Fibroblast of pulmonary artery (primary cell): ENCODE data around the gene CPPED1.
A peak's percentile ranks its signal among the peaks of the same experiment; 100 is the strongest.
"Not testable (repeated sequence)": the region's sequence is repeated elsewhere in the genome, so short reads cannot be mapped to it uniquely, and the experiment has no call there.

Source experiments
- DNase-seq: peaks from one replicate; pipeline ENCODE4 v3.0.0-alpha.2; 2010; ENCODE audit warnings: low read depth
- H3K4me3 ChIP-seq: replicated peaks from 2 replicates; pipeline ENCODE4 v1.5.1; 2011; ENCODE audit warnings: low read depth, mild to moderate bottlenecking, control low read depth, low read length, moderate library complexity
- TF ChIP-seq, protein P1 (sequence below): IDR thresholded peaks from 2 replicates; pipeline ENCODE4 v1.5.1; 2011; ENCODE audit warnings: mild to moderate bottlenecking, control low read depth, low read length, inconsistent platforms; ENCODE audit errors: missing control alignments

CPPED1 gene

DNA sequence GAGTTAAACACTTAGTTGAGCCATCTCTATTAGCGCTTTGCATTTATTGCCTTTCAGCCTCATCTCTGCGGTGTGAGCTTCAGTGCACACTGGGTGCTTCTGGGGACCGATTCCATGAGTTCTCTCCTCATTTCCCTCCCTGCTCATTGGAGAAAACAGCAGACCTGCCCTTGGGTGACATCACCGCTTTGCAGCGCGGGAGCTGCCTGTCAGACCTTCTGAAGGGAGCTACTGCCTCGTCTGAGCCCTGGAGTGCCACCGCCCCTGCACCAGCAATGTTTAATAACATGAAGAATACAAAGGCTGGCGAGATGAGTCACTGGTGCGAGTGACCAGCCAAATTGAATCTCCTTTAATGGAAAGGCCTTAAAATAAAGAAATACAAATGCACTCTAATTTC, 30.2 kb upstream of the CPPED1 start:
- TF ChIP-seq, protein P1, sequence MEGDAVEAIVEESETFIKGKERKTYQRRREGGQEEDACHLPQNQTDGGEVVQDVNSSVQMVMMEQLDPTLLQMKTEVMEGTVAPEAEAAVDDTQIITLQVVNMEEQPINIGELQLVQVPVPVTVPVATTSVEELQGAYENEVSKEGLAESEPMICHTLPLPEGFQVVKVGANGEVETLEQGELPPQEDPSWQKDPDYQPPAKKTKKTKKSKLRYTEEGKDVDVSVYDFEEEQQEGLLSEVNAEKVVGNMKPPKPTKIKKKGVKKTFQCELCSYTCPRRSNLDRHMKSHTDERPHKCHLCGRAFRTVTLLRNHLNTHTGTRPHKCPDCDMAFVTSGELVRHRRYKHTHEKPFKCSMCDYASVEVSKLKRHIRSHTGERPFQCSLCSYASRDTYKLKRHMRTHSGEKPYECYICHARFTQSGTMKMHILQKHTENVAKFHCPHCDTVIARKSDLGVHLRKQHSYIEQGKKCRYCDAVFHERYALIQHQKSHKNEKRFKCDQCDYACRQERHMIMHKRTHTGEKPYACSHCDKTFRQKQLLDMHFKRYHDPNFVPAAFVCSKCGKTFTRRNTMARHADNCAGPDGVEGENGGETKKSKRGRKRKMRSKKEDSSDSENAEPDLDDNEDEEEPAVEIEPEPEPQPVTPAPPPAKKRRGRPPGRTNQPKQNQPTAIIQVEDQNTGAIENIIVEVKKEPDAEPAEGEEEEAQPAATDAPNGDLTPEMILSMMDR: no peak
- H3K4me3 ChIP-seq: no peak overlapping the region
- no peak for DNase-seq

DNA sequence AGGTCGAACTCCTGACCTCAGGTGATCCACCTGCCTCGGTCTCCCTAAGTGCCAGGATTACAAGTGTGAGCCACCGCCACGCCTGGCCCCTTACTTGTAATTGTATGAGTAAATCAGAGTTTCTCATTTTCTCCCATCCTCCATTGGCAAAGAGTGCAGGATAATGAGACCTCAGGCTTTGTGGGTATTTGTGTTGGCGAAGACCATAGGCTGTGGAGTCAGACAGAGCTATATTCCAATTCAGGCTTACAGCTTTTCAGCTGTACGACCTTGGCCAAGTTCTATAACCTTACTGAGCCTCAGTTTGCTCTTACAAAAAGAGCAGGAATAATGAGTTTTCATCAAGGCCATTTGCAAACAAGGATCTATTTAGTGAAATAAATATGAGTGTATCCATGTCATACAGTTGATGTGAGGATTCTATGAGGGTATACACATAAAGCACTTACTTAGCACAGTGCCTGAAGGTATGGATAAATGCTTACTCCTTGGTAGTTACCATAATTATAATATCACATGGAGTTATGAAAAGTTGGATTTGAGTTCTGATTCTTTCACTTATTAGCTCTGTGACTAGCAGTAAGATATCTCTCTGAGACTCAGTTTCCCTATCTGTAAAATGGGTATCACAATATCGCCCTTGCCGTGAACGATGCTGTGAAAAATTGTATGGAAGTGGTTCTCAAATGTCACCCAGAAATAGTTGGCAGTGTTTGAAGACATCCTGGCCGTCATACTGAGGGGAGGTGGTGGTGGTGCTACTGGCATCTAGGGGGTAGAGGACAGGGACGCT, 25.6 kb upstream of the CPPED1 start:
- no peak for DNase-seq
- TF ChIP-seq, protein P1: no peak
- H3K4me3 ChIP-seq: no peak overlapping the region

DNA sequence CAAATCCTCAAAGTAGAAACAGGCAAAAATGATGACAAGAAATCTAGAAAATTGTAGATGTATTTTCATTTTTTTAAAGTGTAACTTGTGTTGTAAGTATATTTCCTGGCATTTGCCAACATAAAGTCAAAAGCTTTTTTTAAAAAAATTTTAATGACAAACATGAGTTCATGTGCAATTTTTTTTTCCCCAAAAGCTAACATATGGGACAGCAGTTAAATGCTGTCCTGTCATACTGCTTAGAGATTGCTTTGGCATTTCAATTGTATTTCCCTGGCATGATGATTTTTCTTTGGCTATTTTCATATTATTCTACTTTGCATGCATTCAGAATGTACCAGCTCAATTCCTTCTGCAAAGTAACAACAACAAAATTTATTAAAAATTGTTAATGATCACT, 24.5 kb upstream of the CPPED1 start:
- DNase-seq: no peak
- no peak overlapping the region for H3K4me3 ChIP-seq
- TF ChIP-seq, protein P1: no peak

DNA sequence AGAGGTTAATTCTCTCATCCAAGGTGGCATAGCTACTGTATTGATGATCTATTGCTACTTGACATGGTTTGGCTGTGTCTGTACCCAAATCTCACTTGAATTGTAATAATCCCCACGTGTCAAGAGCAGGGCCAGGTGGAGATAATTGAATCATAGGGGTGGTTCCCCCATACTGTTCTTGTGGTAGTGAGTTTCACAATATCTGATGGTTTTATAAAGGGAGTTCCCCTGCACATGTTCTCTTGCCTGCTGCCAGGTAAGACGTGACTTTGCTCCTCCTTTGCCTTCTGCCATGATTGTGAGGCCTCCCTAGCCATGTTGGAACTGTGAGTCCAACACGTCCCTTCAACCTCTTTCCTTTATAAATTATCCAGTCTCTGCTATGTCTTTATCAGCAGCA, 22.9 kb upstream of the CPPED1 start:
- no peak for DNase-seq
- TF ChIP-seq, protein P1: no peak
- no peak overlapping the region for H3K4me3 ChIP-seq

DNA sequence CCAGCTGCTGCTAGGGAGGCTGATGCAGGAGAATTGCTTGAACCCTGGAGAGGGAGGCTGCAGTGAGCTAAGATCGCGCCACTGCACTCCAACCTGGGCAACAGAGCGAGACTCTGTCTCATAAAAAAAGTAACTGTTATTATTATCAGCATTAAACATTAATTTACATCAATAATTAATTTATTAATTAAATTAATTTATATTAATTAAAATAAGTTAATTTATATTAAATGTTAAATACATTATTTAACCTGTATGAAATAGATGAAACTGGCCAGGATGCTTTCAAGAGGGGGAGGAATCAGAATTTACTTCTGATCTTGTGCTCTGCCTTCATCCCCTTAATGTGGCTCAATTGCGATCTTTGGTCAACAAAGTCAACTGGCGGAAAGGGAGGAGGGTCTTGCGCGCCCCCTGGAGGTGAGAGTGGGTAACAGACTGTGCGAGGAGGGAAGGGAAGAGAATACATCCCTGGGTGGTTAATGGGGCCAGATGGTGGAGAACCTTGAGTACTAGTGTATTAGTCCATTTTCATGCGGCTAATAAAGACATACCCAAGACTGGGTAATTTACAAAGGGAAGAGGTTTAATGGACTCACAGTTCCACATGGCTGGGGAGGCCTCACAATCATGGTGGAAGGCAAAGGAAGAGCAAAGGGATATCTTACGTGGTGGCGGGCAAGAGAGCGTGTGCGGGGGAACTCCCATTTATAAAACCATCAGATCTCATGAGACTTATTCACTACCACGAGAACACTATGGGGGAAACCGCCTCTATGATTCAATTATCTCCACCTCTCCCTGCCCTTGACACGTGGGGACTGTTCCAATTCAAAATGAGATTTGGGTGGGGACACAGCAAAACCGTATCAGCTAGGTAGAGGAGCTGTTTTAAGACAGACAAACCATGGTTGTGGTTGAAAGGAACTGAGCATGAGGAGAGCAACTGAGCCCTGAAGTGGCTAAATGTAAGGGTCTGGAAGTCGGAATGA, 15.7 kb upstream of the CPPED1 start:
- H3K4me3 ChIP-seq: no peak overlapping the region
- DNase-seq: peak; percentile 70
- TF ChIP-seq, protein P1: peak; percentile 89

DNA sequence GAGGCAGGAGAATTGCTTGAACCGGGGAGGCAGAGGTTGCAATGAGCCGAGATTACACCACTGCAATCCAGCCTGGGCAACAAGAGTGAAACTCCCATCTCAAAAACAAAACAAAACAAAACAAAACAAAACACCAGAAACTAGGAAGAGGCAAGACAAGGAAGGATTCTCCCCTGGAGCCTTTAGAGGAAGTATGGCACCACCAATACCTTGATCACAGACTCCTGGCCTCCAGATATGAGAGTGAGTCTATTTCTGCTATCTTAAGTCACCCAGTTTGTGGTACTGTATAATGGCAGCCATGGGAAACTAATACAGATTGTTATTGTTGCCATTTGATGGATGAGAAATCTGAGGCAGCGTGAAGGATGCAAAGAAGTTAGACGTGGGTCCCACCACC, 14.6 kb upstream of the CPPED1 start:
- no peak for DNase-seq
- TF ChIP-seq, protein P1: no peak
- H3K4me3 ChIP-seq: no peak overlapping the region

DNA sequence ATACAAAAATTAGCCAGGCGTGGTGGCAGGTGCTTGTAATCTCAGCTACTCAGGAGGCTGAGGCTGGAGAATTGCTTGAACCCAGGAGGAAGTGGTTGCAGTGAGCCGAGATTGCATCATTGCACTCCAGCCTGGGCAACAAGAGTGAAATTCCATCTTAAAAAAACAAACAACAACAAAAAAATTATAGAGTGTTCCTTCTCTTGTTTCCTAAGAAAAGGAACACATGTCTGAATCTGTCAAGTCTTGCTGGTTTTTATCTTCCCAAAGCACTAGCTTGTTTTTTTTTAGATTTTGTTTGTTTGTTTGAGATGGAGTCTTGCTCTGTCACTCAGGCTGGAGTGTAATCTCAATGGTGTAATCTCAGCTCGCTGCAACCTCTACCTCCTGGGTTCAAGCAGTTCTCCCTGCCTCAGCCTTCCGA, 13.1 kb upstream of the CPPED1 start:
- peak; percentile 29 for DNase-seq
- H3K4me3 ChIP-seq: not testable (repeated sequence)
